ENCODE measurements around the gene PLPPR2.

DNA sequence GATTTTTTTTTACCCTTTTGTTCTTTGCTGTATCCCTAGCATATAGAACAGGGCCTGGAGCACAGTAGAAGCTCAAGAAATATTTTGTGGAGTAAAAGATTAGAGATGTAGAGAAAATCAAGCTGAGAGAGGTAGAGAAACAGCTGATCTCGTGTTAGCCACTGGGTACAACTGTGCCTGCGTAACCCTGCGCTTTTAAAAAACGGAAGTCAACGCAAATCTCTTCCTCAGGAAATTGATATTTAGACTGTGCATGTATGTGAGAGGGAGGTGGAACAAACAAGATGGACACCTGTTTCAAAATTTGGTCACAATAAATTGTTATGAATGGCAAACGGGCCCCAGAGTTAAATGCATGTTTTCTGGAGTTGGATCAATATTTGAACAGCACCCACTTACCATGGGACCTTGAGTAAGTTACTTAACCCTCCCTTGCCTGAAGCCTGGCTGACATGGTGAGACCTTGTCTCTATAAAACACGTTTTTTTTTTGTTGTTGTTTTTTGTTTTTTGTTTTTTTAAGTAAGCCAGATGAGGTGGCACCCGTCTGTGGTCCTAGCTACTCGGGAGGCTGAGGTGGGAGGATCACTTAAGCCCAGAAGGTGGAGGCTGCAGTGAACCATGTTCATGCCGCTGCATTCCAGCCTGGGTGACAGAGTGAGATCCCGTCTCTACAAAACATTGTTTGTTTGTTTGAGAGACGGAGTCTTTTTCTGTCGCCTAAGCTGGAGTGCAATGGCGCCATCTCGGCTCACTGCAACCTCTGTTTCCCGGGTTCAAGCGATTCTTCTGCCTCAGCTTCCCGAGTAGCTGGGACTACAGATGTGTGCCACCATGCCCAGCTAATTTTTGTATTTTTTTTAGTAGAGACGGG lies 32.2 kb downstream of the PLPPR2 start:
- TF ChIP-seq POLR2A (IDR thresholded peaks at IDR 0.05), result no peak
- TF ChIP-seq, protein P1, sequence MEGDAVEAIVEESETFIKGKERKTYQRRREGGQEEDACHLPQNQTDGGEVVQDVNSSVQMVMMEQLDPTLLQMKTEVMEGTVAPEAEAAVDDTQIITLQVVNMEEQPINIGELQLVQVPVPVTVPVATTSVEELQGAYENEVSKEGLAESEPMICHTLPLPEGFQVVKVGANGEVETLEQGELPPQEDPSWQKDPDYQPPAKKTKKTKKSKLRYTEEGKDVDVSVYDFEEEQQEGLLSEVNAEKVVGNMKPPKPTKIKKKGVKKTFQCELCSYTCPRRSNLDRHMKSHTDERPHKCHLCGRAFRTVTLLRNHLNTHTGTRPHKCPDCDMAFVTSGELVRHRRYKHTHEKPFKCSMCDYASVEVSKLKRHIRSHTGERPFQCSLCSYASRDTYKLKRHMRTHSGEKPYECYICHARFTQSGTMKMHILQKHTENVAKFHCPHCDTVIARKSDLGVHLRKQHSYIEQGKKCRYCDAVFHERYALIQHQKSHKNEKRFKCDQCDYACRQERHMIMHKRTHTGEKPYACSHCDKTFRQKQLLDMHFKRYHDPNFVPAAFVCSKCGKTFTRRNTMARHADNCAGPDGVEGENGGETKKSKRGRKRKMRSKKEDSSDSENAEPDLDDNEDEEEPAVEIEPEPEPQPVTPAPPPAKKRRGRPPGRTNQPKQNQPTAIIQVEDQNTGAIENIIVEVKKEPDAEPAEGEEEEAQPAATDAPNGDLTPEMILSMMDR (IDR thresholded peaks at IDR 0.05), result no peak
